Neural progenitor cell (in vitro differentiated cells): ENCODE measurements around the gene CEMIP2. TPM values are rescaled to one million over a fixed set of nuclear protein-coding genes. Genes with fewer than 3 reads are reported as not detected.

Source experiments
- DNase-seq: peaks from one replicate; pipeline ENCODE4 v3.0.0-alpha.2; 2016; ENCODE audit warnings: low spot score
- H2AFZ ChIP-seq: fragments of 200-600 bp; sonication (generic); replicated peaks from 2 replicates; pipeline ENCODE4 v1.6.1; 2016; ENCODE audit warnings: antibody characterized with exemption
- H3F3A ChIP-seq: fragments of 200-600 bp; sonication (generic); 2 replicates; pipeline ENCODE4 v1.6.1; 2016; ENCODE audit warnings: antibody characterized with exemption, low read depth
- H3K27ac ChIP-seq: fragments of 200-600 bp; sonication (generic); 2 replicates; pipeline ENCODE4 v1.5.1; 2016; ENCODE audit warnings: mild to moderate bottlenecking
- H3K27me3 ChIP-seq: fragments of 200-600 bp; sonication (generic); 2 replicates; pipeline ENCODE4 v1.6.1; 2016; ENCODE audit warnings: mild to moderate bottlenecking, moderate library complexity
- H3K36me3 ChIP-seq: fragments of 200-600 bp; sonication (generic); 2 replicates; pipeline ENCODE4 v1.5.1; 2016
- H3K4me1 ChIP-seq: fragments of 200-600 bp; sonication (generic); 2 replicates; pipeline ENCODE4 v1.6.1; 2016; ENCODE audit warnings: mixed run types
- H3K4me2 ChIP-seq: fragments of 200-600 bp; sonication (generic); 2 replicates; pipeline ENCODE4 v1.6.1; 2016
- H3K4me3 ChIP-seq: fragments of 200-600 bp; sonication (generic); 2 replicates; pipeline ENCODE4 v1.5.1; 2016
- H3K79me2 ChIP-seq: fragments of 200-600 bp; sonication (generic); 2 replicates; pipeline ENCODE4 v1.6.1; 2016; ENCODE audit warnings: low read depth
- H3K9ac ChIP-seq: fragments of 200-600 bp; sonication (generic); 2 replicates; pipeline ENCODE4 v1.6.1; 2016
- H3K9me3 ChIP-seq: fragments of 200-600 bp; sonication (generic); 2 replicates; pipeline ENCODE4 v1.5.1; 2016; ENCODE audit warnings: low read depth
- H4K20me1 ChIP-seq: fragments of 200-600 bp; sonication (generic); 2 replicates; pipeline ENCODE4 v1.6.1; 2016; ENCODE audit warnings: low read depth
- H3K27ac Mint-ChIP-seq: 3 replicates; pipeline ENCODE4 v1.8.0; 2021; ENCODE audit warnings: mixed read lengths
- H3K27me3 Mint-ChIP-seq: 2 replicates; pipeline ENCODE4 v1.8.0; 2022; ENCODE audit warnings: low read depth, mild to moderate bottlenecking, inconsistent platforms, moderate library complexity, mixed read lengths; ENCODE audit not compliant: insufficient read depth
- H3K36me3 Mint-ChIP-seq: 3 replicates; pipeline ENCODE4 v1.8.0; 2021; ENCODE audit warnings: mixed read lengths
- H3K4me1 Mint-ChIP-seq: 3 replicates; pipeline ENCODE4 v1.8.0; 2021; ENCODE audit warnings: mixed read lengths
- H3K4me3 Mint-ChIP-seq: 3 replicates; pipeline ENCODE4 v1.8.0; 2021; ENCODE audit warnings: mild to moderate bottlenecking, moderate library complexity, mixed read lengths
- H3K9me3 Mint-ChIP-seq: 3 replicates; pipeline ENCODE4 v1.8.0; 2020; ENCODE audit warnings: mixed read lengths
- CTCF ChIP-seq: fragments of 200-600 bp; sonication (generic); IDR thresholded peaks from 2 replicates; pipeline ENCODE4 v1.5.1; 2017; ENCODE audit warnings: antibody characterized with exemption, mild to moderate bottlenecking
- EZH2 ChIP-seq: fragments of 200-600 bp; sonication (generic); IDR thresholded peaks from 2 replicates; pipeline ENCODE4 v1.6.1; 2017; ENCODE audit warnings: antibody characterized with exemption, mild to moderate bottlenecking, moderate library complexity
- EZH2phosphoT487 ChIP-seq: fragments of 200-600 bp; sonication (generic); IDR thresholded peaks from 2 replicates; pipeline ENCODE4 v1.6.1; 2017; ENCODE audit warnings: antibody characterized with exemption
- total RNA-seq: library from RNA; depleted of rRNA; stranded (reverse); fragments of >200 nt; gene quantifications from 2 replicates; pipeline ENCODE4 v1.2.3, GENCODE V29; 2015; ENCODE audit warnings: low replicate concordance

The CEMIP2 gene
- total RNA-seq, 1 donor from 2014 or later = 218 TPM

- Histone ChIP-seq H3K9me3 (no peaks in the 10 kb centered on the region), H3K36me3 (peaks cover 65% of the 10 kb centered on the region), H3K79me2 (peaks cover 83% of the 10 kb centered on the region), H3K27ac (no peak overlapping the region), H3K4me1 (no peaks in the 10 kb centered on the region), H3F3A (peaks cover 38% of the 10 kb centered on the region), H2AFZ (no peak overlapping the region), H3K4me3 (no peak overlapping the region), H3K27me3 (no peaks in the 10 kb centered on the region), H4K20me1 (peaks cover 53% of the 10 kb centered on the region), H3K4me2 (no peak overlapping the region), H3K9ac (no peak overlapping the region)
- Mint-ChIP-seq H3K36me3 (peaks cover 39% of the 10 kb centered on the region), H3K27me3 (no peaks in the 10 kb centered on the region), H3K27ac (no peak overlapping the region), H3K9me3 (no peaks in the 10 kb centered on the region), H3K4me3 (no peak overlapping the region), H3K4me1 (no peaks in the 10 kb centered on the region)
- no peak for TF ChIP-seq EZH2phosphoT487
- TF ChIP-seq CTCF = no peak
- DNase-seq = no peak
Observed at GRCh38 chr9:71719088-71719487, 49.2 kb downstream of the CEMIP2 start.

DNA sequence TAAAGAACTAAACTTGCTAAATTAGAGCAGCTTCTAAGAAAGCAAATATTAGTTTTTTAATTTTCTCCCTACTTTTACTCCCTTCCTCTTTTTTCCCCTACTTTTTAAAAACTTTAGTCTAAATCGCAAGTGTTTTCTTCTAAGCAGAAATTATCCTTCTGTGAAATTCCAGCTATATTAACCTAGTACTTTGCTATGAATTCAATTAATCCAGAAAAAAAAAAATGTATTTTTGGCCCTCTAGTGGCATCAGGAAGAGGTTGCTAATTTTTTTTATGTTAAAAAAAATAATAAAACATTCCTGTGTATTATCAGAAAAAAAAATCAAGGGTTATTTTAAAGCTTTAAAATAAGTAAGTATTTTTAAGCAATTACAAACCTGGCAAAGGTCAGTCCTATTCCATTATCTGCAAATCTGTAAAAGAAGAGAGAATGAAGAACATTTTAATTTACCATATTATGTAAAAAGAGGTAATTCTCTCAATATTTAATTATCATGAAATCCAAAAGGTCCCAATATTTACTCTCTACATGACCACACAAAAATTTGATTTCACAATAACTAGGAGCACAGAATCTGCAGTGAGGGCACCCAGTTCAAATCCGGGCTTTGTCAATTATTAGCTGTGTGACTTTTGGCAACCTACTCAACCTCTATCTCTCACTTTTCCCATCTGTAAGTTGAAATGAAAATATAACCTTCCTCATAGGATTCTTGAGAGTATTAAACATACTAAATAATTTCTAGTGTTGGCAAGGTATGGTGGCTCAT lies 52.0 kb downstream of the CEMIP2 start:
- H3K36me3 ChIP-seq = peaks cover 62% of the 10 kb centered on the region

DNA sequence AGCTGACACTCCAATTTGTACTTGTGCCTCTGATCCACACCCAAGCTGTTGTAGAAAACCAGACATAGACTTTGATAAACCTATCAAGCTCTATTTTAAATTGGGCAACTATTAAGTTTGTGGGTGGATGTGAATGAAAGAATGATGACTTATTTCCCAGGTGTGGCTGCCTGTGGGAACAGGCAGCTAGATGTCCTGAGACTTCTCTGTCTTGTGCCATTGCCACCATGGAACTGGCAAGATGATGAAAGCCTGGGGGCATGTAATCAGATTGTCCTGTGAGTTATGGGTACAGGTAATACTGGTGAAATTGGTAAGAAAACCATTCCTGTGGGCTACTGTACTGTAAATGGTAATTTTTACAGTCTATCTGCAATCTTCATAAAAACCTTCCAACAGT lies 57.5 kb downstream of the CEMIP2 start:
- H3K9me3 ChIP-seq = no peaks in the 10 kb centered on the region
- H4K20me1 ChIP-seq = peaks cover 64% of the 10 kb centered on the region
- H3K4me2 ChIP-seq = no peak overlapping the region
- peaks cover 2% of the 10 kb centered on the region for H3K27me3 Mint-ChIP-seq
- no peak overlapping the region for H2AFZ ChIP-seq
- H3K4me3 ChIP-seq = no peak overlapping the region
- no peak overlapping the region for H3K9ac ChIP-seq
- no peak overlapping the region for H3K27ac ChIP-seq
- H3F3A ChIP-seq = peaks cover 19% of the 10 kb centered on the region
- H3K9me3 Mint-ChIP-seq = no peaks in the 10 kb centered on the region
- TF ChIP-seq EZH2phosphoT487 (no peak), CTCF (no peak), EZH2 (no peak)
- no peak overlapping the region for H3K27ac Mint-ChIP-seq
- peaks cover 66% of the 10 kb centered on the region for H3K36me3 ChIP-seq
- no peaks in the 10 kb centered on the region for H3K4me1 ChIP-seq
- peaks cover 82% of the 10 kb centered on the region for H3K79me2 ChIP-seq
- H3K27me3 ChIP-seq = no peaks in the 10 kb centered on the region
- DNase-seq = no peak
- no peaks in the 10 kb centered on the region for H3K4me1 Mint-ChIP-seq
- H3K36me3 Mint-ChIP-seq = peaks cover 56% of the 10 kb centered on the region
- H3K4me3 Mint-ChIP-seq = no peak overlapping the region

More for the DNA sequence above, 52.0 kb downstream of the CEMIP2 start:
- Histone ChIP-seq H3K4me2 (no peak overlapping the region), H3F3A (peaks cover 32% of the 10 kb centered on the region), H4K20me1 (peaks cover 54% of the 10 kb centered on the region), H3K4me3 (no peak overlapping the region), H3K9me3 (no peaks in the 10 kb centered on the region), H3K4me1 (no peaks in the 10 kb centered on the region), H3K79me2 (peaks cover 78% of the 10 kb centered on the region), H3K27me3 (no peaks in the 10 kb centered on the region), H3K27ac (no peak overlapping the region), H3K9ac (no peak overlapping the region), H2AFZ (no peak overlapping the region)
- Mint-ChIP-seq H3K4me3 (no peak overlapping the region), H3K27ac (no peak overlapping the region), H3K36me3 (peaks cover 45% of the 10 kb centered on the region), H3K27me3 (no peaks in the 10 kb centered on the region), H3K4me1 (no peaks in the 10 kb centered on the region), H3K9me3 (no peaks in the 10 kb centered on the region)
- TF ChIP-seq EZH2phosphoT487 = no peak
- TF ChIP-seq CTCF = peak; percentile 52
- no peak for DNase-seq
